IMR-90 (cell line): ENCODE measurements around the gene NFIX. TPM values are rescaled to one million over a fixed set of nuclear protein-coding genes. Genes with fewer than 3 reads are reported as not detected.
A peak's percentile ranks its signal among the peaks of the same experiment; 100 is the strongest.

ENCODE experiments used
- ATAC-seq: fragments of 200-7000 bp; cut with Tn5 transposase; 2 replicates; pipeline ENCODE4 v1.9.1; 2020; ENCODE audit warnings: low read depth, mild to moderate bottlenecking, moderate library complexity
- BruUV-seq: library from RNA; stranded (reverse); fragments of 400-500 nt; replicated peaks from 2 replicates; lab custom pipeline; 2021; lab: Mats Ljungman, UMichigan
- CTCF ChIA-PET: fragments of 300-600 bp; formaldehyde crosslinking; extraction: SDS; loops from one replicate; lab custom pipeline; 2021; ENCODE audit warnings: antibody characterized with exemption; lab: Yijun Ruan, JAX
- POLR2A ChIA-PET: fragments of 300-600 bp; sonication (Branson Sonifier 250); formaldehyde crosslinking; loops from one replicate; lab custom pipeline; 2022; ENCODE audit warnings: antibody characterized with exemption; ENCODE audit not compliant: unreplicated experiment; lab: Charles Lee
- DNase-seq: peaks from one replicate; pipeline ENCODE4 v3.0.0; 2013
- H2AFZ ChIP-seq: replicated peaks from 2 replicates; pipeline ENCODE3; 2013; ENCODE audit warnings: low read length, mild to moderate bottlenecking; ENCODE audit not compliant: poor library complexity
- H2AK5ac ChIP-seq: 2 replicates; pipeline ENCODE4 v1.6.1; 2013; ENCODE audit warnings: low read depth, low read length, inconsistent platforms
- H2AK9ac ChIP-seq: replicated peaks from 2 replicates; pipeline ENCODE3; 2013; ENCODE audit warnings: mild to moderate bottlenecking, low read depth, low read length, moderate library complexity; ENCODE audit not compliant: poor library complexity
- H2BK120ac ChIP-seq: 2 replicates; pipeline ENCODE4 v1.6.1; 2013; ENCODE audit warnings: low read depth, low read length, inconsistent platforms
- H2BK15ac ChIP-seq: 3 replicates; pipeline ENCODE4 v1.6.1; 2013; ENCODE audit warnings: low read depth, low read length, inconsistent platforms
- H2BK20ac ChIP-seq: 2 replicates; pipeline ENCODE4 v1.6.1; 2013; ENCODE audit warnings: low read depth, mild to moderate bottlenecking, inconsistent platforms, low read length, moderate library complexity
- H2BK5ac ChIP-seq: 2 replicates; pipeline ENCODE4 v1.6.1; 2013; ENCODE audit warnings: mild to moderate bottlenecking, low read depth, low read length, inconsistent platforms; ENCODE audit not compliant: poor library complexity, severe bottlenecking
- H3K14ac ChIP-seq: replicated peaks from 2 replicates; pipeline ENCODE4 v1.6.1; 2013; ENCODE audit warnings: low read depth, low read length, inconsistent platforms
- H3K18ac ChIP-seq: 2 replicates; pipeline ENCODE4 v1.6.1; 2013; ENCODE audit warnings: low read depth, low read length, control low read depth
- H3K23ac ChIP-seq: 2 replicates; pipeline ENCODE4 v1.6.1; 2013; ENCODE audit warnings: low read depth, low read length, inconsistent platforms
- H3K27ac ChIP-seq: 2 replicates; pipeline ENCODE4 v1.5.1; 2013; ENCODE audit warnings: mild to moderate bottlenecking, control low read depth, low read length; ENCODE audit not compliant: insufficient read depth
- H3K27me3 ChIP-seq: 2 replicates; pipeline ENCODE4 v1.6.1; 2013; ENCODE audit warnings: low read length; ENCODE audit not compliant: control insufficient read depth, insufficient read depth
- H3K36me3 ChIP-seq: 2 replicates; pipeline ENCODE4 v1.6.1; 2013; ENCODE audit warnings: low read length, mixed read lengths; ENCODE audit not compliant: control insufficient read depth, insufficient read depth
- H3K4ac ChIP-seq: 2 replicates; pipeline ENCODE4 v1.6.1; 2013; ENCODE audit warnings: low read depth, low read length, inconsistent platforms
- H3K4me1 ChIP-seq: 2 replicates; pipeline ENCODE4 v1.6.1; 2013; ENCODE audit warnings: low read length, mixed read lengths; ENCODE audit not compliant: control insufficient read depth, insufficient read depth
- H3K4me2 ChIP-seq: 2 replicates; pipeline ENCODE4 v1.6.1; 2013; ENCODE audit warnings: low read depth, mild to moderate bottlenecking, control low read depth, low read length, moderate library complexity
- H3K4me3 ChIP-seq: 2 replicates; pipeline ENCODE4 v1.5.1; 2013; ENCODE audit warnings: low read depth, mild to moderate bottlenecking, control low read depth, low read length, moderate library complexity; ENCODE audit not compliant: insufficient read depth
- H3K56ac ChIP-seq: 2 replicates; pipeline ENCODE4 v1.6.1; 2013; ENCODE audit warnings: low read length, inconsistent platforms; ENCODE audit not compliant: insufficient read depth; ENCODE audit errors: extremely low read depth
- H3K79me1 ChIP-seq, 2 experiments: 2 replicates each; pipeline ENCODE4 v1.6.1; 2013; ENCODE audit warnings: low read length in 2 of 2, inconsistent platforms in 1 of 2, low read depth in 1 of 2
- H3K9ac ChIP-seq: 2 replicates; pipeline ENCODE4 v1.6.1; 2013; ENCODE audit warnings: low read depth, low read length, control low read depth
- H3K9me1 ChIP-seq: 2 replicates; pipeline ENCODE4 v1.6.1; 2013; ENCODE audit warnings: low read length, inconsistent platforms; ENCODE audit not compliant: insufficient read depth
- H3K9me3 ChIP-seq: 2 replicates; pipeline ENCODE4 v1.6.1; 2013; ENCODE audit warnings: low read length; ENCODE audit not compliant: control insufficient read depth, insufficient read depth
- H4K20me1 ChIP-seq: 2 replicates; pipeline ENCODE4 v1.6.1; 2013; ENCODE audit warnings: low read length, inconsistent platforms; ENCODE audit not compliant: insufficient read depth
- H4K5ac ChIP-seq: 2 replicates; pipeline ENCODE4 v1.6.1; 2013; ENCODE audit warnings: mild to moderate bottlenecking, low read depth, low read length, control low read depth
- H4K8ac ChIP-seq, 2 experiments: 2 replicates each; pipeline ENCODE4 v1.6.1; 2013; ENCODE audit warnings: low read depth in 2 of 2, low read length in 2 of 2, control low read depth in 1 of 2, inconsistent platforms in 1 of 2
- H4K91ac ChIP-seq: 2 replicates; pipeline ENCODE4 v1.6.1; 2013; ENCODE audit warnings: low read depth, low read length, inconsistent platforms; ENCODE audit not compliant: insufficient read depth
- BHLHE40 ChIP-seq: fragments of 150-350 bp; IDR thresholded peaks from 2 replicates; pipeline ENCODE4 v1.6.1; 2016; ENCODE audit warnings: mild to moderate bottlenecking, low read depth, low read length
- CEBPB ChIP-seq: IDR thresholded peaks from 2 replicates; pipeline ENCODE4 v1.6.1; 2012; ENCODE audit warnings: low read depth, low read length, improper control_type of control experiment
- CHD1 ChIP-seq: IDR thresholded peaks from 2 replicates; pipeline ENCODE4 v1.6.1; 2012; ENCODE audit warnings: low read depth, low read length, improper control_type of control experiment
- FOS ChIP-seq: fragments of 150-350 bp; IDR thresholded peaks from 2 replicates; pipeline ENCODE4 v1.6.1; 2016; ENCODE audit warnings: low read depth, low read length
- MAFK ChIP-seq: IDR thresholded peaks from 2 replicates; pipeline ENCODE4 v1.6.1; 2012; ENCODE audit warnings: low read depth, low read length, improper control_type of control experiment
- MAZ ChIP-seq: IDR thresholded peaks from 2 replicates; pipeline ENCODE4 v1.6.1; 2012; ENCODE audit warnings: low read depth, mild to moderate bottlenecking, low read length, improper control_type of control experiment, moderate library complexity, borderline replicate concordance
- MXI1 ChIP-seq: IDR thresholded peaks from 2 replicates; pipeline ENCODE4 v1.6.1; 2012; ENCODE audit warnings: low read depth, mild to moderate bottlenecking, low read length, moderate library complexity, borderline replicate concordance
- NFE2L2 ChIP-seq: fragments of 150-350 bp; IDR thresholded peaks from 2 replicates; pipeline ENCODE4 v1.6.1; 2016; ENCODE audit warnings: low read depth, mild to moderate bottlenecking, low read length
- POLR2A ChIP-seq: IDR thresholded peaks from 2 replicates; pipeline ENCODE4 v1.6.1; 2012; ENCODE audit warnings: mild to moderate bottlenecking, low read depth, low read length
- RAD21 ChIP-seq: IDR thresholded peaks from 2 replicates; pipeline ENCODE4 v1.6.1; 2012; ENCODE audit warnings: low read length, improper control_type of control experiment
- RCOR1 ChIP-seq: IDR thresholded peaks from 2 replicates; pipeline ENCODE4 v1.6.1; 2012; ENCODE audit warnings: mild to moderate bottlenecking, low read length, improper control_type of control experiment; ENCODE audit not compliant: insufficient replicate concordance
- RFX5 ChIP-seq: IDR thresholded peaks from 2 replicates; pipeline ENCODE4 v1.8.0; 2012; ENCODE audit warnings: low read depth, mild to moderate bottlenecking, low read length, moderate library complexity
- SMC3 ChIP-seq: fragments of 150-350 bp; IDR thresholded peaks from 2 replicates; pipeline ENCODE4 v1.6.1; 2016; ENCODE audit warnings: low read depth, mild to moderate bottlenecking, antibody characterized with exemption, low read length, moderate library complexity
- WGBS, 2 experiments: methylation state at CpG; one replicate each; pipeline versions ENCODE4 v1.1.5 to v1.1.7; 2013; ENCODE audit warnings: missing lambda C conversion rate in 2 of 2; ENCODE audit not compliant: insufficient read length in 1 of 2; ENCODE audit errors: extremely low coverage in 2 of 2; 5-methylcytosine and 5-hydroxymethylcytosine counted together
- dilution Hi-C: fragments of 300-500 bp; cut with HindIII; formaldehyde crosslinking; loops from one replicate; pipeline ENCODE4 v1.14.3; 2018; ENCODE audit warnings: low sequenced_read_pairs; ENCODE audit not compliant: unreplicated experiment
- in situ Hi-C: fragments of 300-500 bp; cut with MboI; formaldehyde crosslinking; loops from 3 replicates; pipeline ENCODE4 v1.14.3; 2019; ENCODE audit warnings: low sequenced_read_pairs, inconsistent platforms, mixed read lengths
- intact Hi-C: fragments of 100-400 bp; cut with micrococcal nuclease; formaldehyde crosslinking; loops from 2 replicates; pipeline ENCODE4 v1.10.0; 2022
- polyA plus RNA-seq, 3 experiments: library from polyadenylated mRNA; depleted of rRNA; stranded (reverse); fragments of >200 nt; gene quantifications; 2 replicates each; pipeline ENCODE4 v1.2.3, GENCODE V29; 2012; ENCODE audit warnings: low replicate concordance in 1 of 3
- total RNA-seq: library from RNA; depleted of rRNA; stranded (reverse); fragments of >200 nt; gene quantifications from 2 replicates; pipeline ENCODE4 v1.2.3, GENCODE V29; 2012
- TF ChIP-seq, protein P1 (sequence below): conservative IDR thresholded peaks from 2 replicates; pipeline ENCODE4 v1.5.1; 2012; ENCODE audit warnings: mild to moderate bottlenecking, low read depth, low read length, improper control_type of control experiment
- TF ChIP-seq, protein P2 (sequence below): fragments of 150-350 bp; IDR thresholded peaks from 2 replicates; pipeline ENCODE4 v1.6.1; 2016; ENCODE audit warnings: low read depth, mild to moderate bottlenecking, low read length, moderate library complexity, borderline replicate concordance
- TF ChIP-seq, protein P3 (sequence below): fragments of 150-350 bp; IDR thresholded peaks from 2 replicates; pipeline ENCODE4 v1.6.1; 2017; ENCODE audit warnings: mild to moderate bottlenecking, antibody characterized with exemption, low read length, low read depth

The NFIX gene
- total and polyA plus RNA-seq, 2 of the 4 experiments (the other 2 are of a cell fraction) = 10.2 to 47.7 TPM

DNA sequence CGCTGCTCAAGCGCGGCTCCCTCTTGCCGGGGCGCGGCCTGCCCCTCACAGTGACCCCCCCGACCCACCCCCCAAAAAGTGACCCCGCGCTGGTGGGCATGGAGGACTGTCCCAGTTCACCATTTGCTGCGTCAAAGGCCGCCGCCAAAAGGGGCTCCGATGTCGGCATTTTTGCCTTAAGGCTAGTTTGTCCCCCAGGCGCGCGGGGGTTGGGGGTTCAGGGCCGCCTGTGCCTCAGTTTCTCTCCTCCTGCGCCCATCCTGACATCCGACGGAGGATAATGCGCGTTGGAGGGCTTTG, 17.1 kb downstream of the NFIX start:
- Histone ChIP-seq H3K23ac (0 out of 2 replicates have a peak overlapping the region, but pooled peaks have one; percentile 38), H3K4ac (peak overlapping the region; percentile 94), H3K9me1 (peaks cover 9% of the 10 kb centered on the region), H2AFZ (peak overlapping the region; percentile 82), H3K79me1 (peaks cover 22 to 66% of the 10 kb centered on the region in 2 experiments), H2AK9ac (peak overlapping the region; percentile 85), H3K18ac (no peak overlapping the region; the same call in 1 of the 2 replicates), H3K27me3 (no peaks in the 10 kb centered on the region), H4K5ac (peak overlapping the region; percentile 27), H2AK5ac (peak overlapping the region; percentile 79), H2BK120ac (peak overlapping the region; percentile 37; the same call in 1 of the 2 replicates), H3K56ac (no peak overlapping the region), H3K36me3 (peaks cover 5% of the 10 kb centered on the region), H3K9ac (peak overlapping the region; percentile 27; the same call in 1 of the 2 replicates), H4K91ac (peak overlapping the region; percentile 46), H4K20me1 (peaks cover 23% of the 10 kb centered on the region), H2BK15ac (0 out of 3 replicates have a peak overlapping the region, but pooled peaks have one; percentile 37), H3K14ac (peak overlapping the region; percentile 35; the same call in 1 of the 2 replicates), H3K4me1 (peaks cover 23% of the 10 kb centered on the region), H3K27ac (peak overlapping the region; percentile 97; the same call in 1 of the 2 replicates), H2BK5ac (peak overlapping the region; percentile 47), H3K4me3 (no peak overlapping the region), H3K4me2 (peak overlapping the region; percentile 61), H2BK20ac (peak overlapping the region; percentile 21; the same call in 1 of the 2 replicates), H4K8ac (peak overlapping the region; percentile 75 to 82), H3K9me3 (no peaks in the 10 kb centered on the region)
- intact Hi-C loops = no loop called here
- TF ChIP-seq RCOR1 = no peak
- TF ChIP-seq CHD1 = no peak
- TF ChIP-seq, protein P1, sequence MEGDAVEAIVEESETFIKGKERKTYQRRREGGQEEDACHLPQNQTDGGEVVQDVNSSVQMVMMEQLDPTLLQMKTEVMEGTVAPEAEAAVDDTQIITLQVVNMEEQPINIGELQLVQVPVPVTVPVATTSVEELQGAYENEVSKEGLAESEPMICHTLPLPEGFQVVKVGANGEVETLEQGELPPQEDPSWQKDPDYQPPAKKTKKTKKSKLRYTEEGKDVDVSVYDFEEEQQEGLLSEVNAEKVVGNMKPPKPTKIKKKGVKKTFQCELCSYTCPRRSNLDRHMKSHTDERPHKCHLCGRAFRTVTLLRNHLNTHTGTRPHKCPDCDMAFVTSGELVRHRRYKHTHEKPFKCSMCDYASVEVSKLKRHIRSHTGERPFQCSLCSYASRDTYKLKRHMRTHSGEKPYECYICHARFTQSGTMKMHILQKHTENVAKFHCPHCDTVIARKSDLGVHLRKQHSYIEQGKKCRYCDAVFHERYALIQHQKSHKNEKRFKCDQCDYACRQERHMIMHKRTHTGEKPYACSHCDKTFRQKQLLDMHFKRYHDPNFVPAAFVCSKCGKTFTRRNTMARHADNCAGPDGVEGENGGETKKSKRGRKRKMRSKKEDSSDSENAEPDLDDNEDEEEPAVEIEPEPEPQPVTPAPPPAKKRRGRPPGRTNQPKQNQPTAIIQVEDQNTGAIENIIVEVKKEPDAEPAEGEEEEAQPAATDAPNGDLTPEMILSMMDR = no peak
- no peak for TF ChIP-seq MAZ
- no peak for TF ChIP-seq RFX5
- no peak for TF ChIP-seq BHLHE40
- TF ChIP-seq, protein P2, sequence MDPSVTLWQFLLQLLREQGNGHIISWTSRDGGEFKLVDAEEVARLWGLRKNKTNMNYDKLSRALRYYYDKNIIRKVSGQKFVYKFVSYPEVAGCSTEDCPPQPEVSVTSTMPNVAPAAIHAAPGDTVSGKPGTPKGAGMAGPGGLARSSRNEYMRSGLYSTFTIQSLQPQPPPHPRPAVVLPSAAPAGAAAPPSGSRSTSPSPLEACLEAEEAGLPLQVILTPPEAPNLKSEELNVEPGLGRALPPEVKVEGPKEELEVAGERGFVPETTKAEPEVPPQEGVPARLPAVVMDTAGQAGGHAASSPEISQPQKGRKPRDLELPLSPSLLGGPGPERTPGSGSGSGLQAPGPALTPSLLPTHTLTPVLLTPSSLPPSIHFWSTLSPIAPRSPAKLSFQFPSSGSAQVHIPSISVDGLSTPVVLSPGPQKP = no peak
- TF ChIP-seq RAD21 = no peak
- TF ChIP-seq, protein P3, sequence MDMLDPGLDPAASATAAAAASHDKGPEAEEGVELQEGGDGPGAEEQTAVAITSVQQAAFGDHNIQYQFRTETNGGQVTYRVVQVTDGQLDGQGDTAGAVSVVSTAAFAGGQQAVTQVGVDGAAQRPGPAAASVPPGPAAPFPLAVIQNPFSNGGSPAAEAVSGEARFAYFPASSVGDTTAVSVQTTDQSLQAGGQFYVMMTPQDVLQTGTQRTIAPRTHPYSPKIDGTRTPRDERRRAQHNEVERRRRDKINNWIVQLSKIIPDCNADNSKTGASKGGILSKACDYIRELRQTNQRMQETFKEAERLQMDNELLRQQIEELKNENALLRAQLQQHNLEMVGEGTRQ = no peak
- no peak for TF ChIP-seq FOS
- no peak for TF ChIP-seq MXI1
- no peak for TF ChIP-seq SMC3
- TF ChIP-seq CEBPB = no peak
- TF ChIP-seq NFE2L2 = no peak
- TF ChIP-seq POLR2A = no peak
- no peak for TF ChIP-seq MAFK
- WGBS, 2 experiments = 62% methylated on average over 14 of the region's 23 CpGs; no CpG with 5 or more reads in 1 of the 2 experiments
- ATAC-seq (no peak), DNase-seq (no peak)
- no TSS peak for BruUV-seq
- ChIA-PET CTCF (no interaction called here), POLR2A (no interaction called here)
- in situ Hi-C loops = no loop called here
- dilution Hi-C loops = no loop called here
